Stimulated activated CD8-positive, alpha-beta memory T cell treated with anti-CD3 and anti-CD28 coated beads, Interleukin-7, amount 100 ng/mL, for 1 hour (primary cell): Measurements from ENCODE around the gene CDK14.
"Not testable (repeated sequence)": the region's sequence is repeated elsewhere in the genome, so short reads cannot be mapped to it uniquely, and the experiment has no call there.

Source experiments
- DNase-seq, 2 donors: peaks; one replicate each; pipeline ENCODE4 v3.0.0-alpha.2; 2020; ENCODE audit warnings: low read depth in 2 of 2

CDK14 gene

GRCh38 chr7:90629297-90629918 is 33.3 kb downstream of the CDK14 start:
- no peak for DNase-seq

- DNase-seq = no peak
These were observed 35.4 kb downstream of the CDK14 start for GRCh38 chr7:90631502-90631901.

GRCh38 chr7:90639683-90640082 is 43.6 kb downstream of the CDK14 start:
- not testable (repeated sequence) for DNase-seq

GRCh38 chr7:90642978-90643377 is 46.9 kb downstream of the CDK14 start:
- no peak for DNase-seq

DNA sequence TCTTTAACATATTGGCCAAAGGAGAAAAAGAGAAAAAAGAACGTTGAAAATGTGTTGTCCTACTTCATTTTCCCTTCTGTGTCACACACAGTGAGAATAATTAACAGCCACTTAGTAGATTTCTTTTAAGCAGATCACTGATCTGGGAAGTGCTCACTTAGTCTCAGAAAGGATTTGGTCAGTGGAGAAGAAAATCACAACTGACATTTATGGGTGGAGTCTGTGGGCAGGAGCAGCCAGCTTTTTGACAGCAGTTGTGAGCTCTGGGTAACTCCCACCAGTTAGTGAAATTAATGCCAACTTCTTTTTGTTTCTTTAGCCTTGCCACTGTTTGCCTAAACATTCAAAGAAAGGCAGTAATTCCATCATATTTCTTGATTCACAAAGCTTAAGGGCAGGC is 49.7 kb downstream of the CDK14 start:
- DNase-seq = no peak

DNA sequence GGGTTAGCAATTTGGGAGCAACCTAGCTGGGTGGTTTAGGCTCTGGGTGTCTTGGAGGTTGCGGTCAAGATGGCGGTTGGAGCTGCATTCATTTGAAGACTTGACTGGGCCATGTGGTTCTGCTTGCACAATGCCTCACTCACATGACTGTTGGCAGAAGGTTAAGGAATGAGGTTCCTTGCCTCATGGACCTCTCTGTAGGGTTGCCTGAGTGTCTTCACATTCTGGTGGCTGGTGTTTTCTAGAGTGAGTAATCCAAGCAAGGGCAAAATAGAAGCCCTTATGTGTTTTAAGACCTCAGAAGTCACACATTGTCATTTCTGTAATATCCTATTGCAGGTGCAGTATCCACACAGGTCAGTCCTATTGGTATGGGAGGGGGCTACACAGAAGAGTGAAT is 52.0 kb downstream of the CDK14 start:
- DNase-seq = no peak

- DNase-seq = no peak
These were observed 52.7 kb downstream of the CDK14 start for GRCh38 chr7:90648834-90649233.

- no peak for DNase-seq
These were observed 58.8 kb downstream of the CDK14 start for GRCh38 chr7:90654718-90655427.

DNA sequence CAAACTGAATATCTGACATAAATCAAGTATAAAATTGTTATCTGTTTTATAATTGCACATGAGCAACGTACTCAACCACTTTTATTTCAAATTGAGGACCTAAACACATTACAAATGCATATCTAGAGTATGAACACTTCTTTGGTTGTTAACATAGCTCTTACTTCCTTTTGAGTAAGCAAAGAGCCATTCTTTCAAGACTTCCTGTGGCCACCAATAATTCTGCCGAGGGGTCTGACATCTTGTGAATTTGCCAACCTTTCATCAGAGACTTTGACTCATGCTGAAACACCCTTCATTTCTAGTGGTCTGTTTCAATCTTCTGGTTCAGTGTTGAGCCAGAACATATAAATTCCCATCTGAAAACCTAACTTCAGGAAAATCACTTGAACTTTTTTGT is 59.4 kb downstream of the CDK14 start:
- DNase-seq = no peak

DNA sequence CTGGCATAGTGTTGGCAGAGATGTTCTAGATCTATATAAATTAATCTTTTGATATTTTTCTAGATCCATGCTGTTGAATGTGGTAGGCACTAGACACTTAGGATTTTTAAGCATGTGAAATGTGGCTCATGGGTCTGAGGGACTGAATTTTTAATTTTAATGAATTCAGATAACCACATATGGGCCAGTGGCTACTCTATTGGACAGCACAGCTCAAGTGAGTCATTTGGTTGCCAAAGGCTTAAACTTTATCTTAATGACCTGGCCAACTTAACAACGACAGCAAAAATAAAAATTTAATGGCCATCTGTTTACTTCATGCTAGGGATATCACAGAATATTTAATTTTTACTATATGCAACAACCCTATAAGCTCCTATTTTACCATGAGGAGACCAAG is 61.4 kb downstream of the CDK14 start:
- DNase-seq = no peak

DNA sequence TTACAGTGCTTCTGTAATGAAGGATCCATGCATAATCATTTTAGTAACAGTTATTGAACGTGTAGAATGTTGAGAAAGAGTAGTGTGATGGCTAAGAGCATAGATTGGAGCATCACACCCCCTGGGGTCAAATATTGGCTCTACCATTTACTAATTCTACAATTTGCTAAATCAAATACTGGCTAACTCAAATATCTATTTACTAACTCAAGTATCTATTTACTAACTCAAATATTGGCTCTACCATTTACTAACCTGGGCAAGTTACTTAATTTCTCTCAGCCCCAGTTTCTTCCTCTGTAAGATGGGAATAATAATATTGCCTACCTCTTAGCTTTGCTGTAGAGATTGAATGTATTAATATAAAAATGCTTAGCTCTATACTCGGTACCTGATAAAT is 64.0 kb downstream of the CDK14 start:
- DNase-seq = no peak

DNA sequence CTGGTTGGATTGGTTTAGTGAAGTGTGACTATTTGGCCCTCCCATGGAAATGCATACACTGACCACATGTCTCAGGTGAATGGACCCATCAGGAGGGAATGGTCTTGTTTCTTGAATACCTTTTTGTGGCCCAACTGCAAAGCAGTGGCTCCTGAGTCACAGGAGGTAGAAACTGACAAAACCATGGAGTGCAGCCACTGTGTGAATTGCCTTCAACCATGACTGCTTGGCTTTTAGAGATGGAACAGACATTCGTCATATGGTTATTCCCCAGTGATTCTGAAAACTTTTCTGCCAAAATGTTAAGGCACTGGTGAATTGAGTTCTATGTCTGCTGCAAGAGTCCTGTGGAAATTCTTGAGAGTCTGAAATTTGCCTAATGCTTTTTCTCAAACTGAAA is 64.7 kb downstream of the CDK14 start:
- DNase-seq = no peak

- no peak for DNase-seq
These were observed 65.4 kb downstream of the CDK14 start for GRCh38 chr7:90661290-90662151.

DNA sequence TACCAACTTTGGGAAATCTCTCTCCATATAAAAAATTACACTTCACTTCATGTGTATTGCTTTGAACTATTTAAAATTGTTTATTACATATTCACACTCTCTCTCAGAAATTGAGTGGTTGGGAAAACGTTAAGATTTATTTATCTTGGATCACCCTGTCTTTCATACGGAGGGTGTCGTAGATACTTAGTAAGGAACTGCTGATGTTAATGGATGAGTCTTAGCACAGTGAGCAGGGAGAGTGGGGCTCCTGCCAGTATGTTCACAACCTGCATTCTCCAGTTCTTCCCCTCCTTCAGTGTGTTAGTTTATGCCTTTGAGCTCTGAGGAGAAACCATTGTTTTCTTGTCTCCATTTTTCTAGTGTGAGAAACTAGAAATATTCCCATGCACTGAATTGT is 67.1 kb downstream of the CDK14 start:
- no peak for DNase-seq

DNA sequence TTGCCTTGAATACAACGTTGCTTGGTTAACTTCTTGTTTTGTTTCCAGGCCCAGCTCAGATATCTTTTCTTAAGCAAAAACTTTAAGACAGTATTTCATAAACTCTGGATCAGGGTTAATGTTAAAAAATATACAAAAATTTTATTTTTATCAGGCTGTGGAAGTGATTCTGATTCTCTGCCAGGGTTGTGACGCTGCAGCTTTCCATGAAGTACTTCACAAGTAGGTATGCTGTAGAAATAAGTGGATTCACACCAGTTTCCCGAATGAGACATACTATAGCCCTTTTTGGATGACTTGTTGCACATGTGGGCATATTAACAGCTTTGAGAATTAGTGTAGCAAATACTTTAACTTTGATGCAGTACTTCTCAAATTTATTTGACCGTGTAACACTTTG is 70.1 kb downstream of the CDK14 start:
- DNase-seq = no peak

GRCh38 chr7:90668992-90669391 is 72.9 kb downstream of the CDK14 start:
- no peak for DNase-seq

DNA sequence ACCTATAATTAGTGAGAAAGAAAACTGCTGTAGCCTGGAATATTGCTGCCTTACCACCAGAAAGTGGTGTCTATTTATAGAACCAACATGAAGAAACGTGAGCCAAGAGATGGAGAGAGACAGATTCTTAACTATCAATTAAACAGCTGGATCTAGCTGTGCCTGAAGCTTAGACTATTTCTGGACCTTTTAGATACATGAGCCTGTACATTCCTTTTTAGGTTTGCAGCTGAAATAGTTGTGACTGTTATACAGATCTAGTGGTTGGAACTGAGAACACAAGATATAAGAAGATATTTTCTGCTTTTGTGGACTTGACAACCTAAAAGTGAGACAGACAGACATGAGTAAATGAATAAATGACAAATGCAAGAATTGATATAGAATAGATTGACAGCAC is 73.4 kb downstream of the CDK14 start:
- no peak for DNase-seq

DNA sequence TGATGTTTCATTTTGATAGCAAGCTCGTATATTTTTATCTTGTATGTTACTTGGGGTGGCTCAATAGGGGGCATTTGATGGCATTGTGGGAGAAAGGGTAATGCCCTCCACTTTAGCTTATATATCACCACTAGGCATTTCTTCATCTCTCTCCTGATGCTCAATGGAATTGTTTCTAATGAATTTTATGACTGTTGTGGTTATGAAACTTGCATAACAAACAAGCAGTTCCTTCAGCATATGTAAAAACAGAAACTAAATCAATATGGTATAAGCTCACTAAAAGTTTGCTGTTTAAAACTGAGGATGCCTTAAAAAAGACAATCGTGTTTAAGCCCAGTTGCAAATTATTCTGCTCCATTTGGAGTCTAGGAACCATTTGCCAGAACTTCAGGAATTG is 75.5 kb downstream of the CDK14 start:
- no peak for DNase-seq

- DNase-seq = no peak
These were observed 76.1 kb downstream of the CDK14 start for GRCh38 chr7:90672210-90672609.

DNA sequence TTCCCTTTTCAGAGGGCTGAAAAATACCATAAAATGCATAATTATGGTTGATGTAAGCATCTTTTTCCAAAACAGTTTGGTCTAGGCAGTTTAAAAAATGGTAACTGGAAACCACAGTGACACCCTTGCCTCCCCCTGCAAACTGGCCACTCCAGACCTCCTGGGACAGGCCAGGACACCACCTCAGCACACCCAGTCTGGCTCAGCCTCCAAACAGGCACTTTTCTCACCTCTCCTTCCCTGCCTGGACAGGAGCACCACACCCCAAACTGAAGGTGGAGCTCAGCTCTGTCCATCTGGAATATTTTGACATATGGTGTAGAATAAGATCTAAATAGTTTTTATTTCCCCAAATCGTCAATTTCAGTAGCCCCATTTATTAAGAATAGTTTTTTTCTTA is 78.5 kb downstream of the CDK14 start:
- no peak for DNase-seq

- no peak for DNase-seq
These were observed 79.9 kb downstream of the CDK14 start for GRCh38 chr7:90675982-90676381.

DNA sequence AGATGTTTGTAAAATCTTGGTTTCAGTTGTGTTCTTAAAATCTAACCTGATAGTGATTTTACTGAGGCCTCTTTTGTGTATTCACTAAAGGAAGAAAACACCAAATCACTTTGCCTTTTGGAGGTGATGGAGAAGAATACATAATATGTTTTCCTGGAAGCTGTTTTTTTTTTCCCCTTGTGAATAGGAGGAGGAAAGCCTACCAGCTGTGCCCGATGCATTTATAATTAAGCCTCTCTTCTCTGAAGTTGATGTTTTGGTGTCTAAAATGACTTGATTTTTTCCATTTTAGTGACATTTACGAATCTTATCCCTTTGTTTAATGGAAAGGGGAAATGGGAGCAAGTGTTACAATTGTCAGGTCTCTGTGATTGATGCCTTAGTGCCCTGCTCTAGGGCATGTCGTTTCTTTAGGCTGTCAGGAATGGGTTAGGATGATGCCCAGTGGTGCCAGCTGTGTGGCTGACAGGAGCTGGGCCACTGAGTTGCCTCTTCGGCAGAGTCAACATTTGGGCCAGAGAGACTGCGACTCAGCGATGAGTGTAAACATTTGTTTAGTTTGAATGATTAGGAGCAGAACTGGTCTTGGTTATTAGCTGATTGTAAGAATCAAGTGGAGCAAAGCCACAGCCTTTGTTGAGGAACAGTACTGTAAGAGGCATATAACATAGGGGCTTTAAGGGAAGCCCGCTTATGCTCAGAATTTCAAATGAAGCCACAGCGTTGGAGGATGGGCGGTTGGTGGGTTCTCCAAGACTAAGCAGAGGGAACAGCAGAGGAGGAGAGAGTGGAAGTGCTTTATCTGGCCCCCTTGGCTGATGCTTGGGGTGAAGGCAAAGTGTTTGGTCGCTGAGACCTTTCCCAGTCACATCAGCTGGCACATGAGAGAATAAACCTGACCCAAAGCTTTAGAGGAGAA is 81.6 kb downstream of the CDK14 start:
- DNase-seq = no peak
